Large intestine (tissue), 3 donors: ENCODE results near the gene BIN1. TPM values are rescaled to one million over a fixed set of nuclear protein-coding genes. Genes with fewer than 3 reads are reported as not detected.
A peak's percentile ranks its signal among the peaks of the same experiment; 100 is the strongest.

ENCODE experiments used
- DNase-seq, 2 donors: peaks; one replicate each; pipeline versions ENCODE4 v3.0.0 to v3.0.0-alpha.2; 2013
- H3K27ac ChIP-seq: one replicate; pipeline ENCODE4 v1.5.1; 2013; ENCODE audit warnings: low read length
- H3K27me3 ChIP-seq: 2 replicates; pipeline ENCODE4 v1.6.1; 2013; ENCODE audit warnings: low read length; ENCODE audit not compliant: control insufficient read depth, insufficient read depth
- H3K36me3 ChIP-seq: 2 replicates; pipeline ENCODE4 v1.6.1; 2013; ENCODE audit warnings: low read length; ENCODE audit not compliant: control insufficient read depth, insufficient read depth
- H3K4me1 ChIP-seq: one replicate; pipeline ENCODE4 v1.6.1; 2013; ENCODE audit warnings: low read length; ENCODE audit not compliant: control insufficient read depth, insufficient read depth
- H3K4me3 ChIP-seq: one replicate; pipeline ENCODE4 v1.5.1; 2013; ENCODE audit warnings: low read length
- H3K9me3 ChIP-seq: one replicate; pipeline ENCODE4 v1.6.1; 2013; ENCODE audit warnings: mild to moderate bottlenecking, low read depth, low read length, moderate library complexity; ENCODE audit not compliant: control insufficient read depth
- polyA plus RNA-seq: library from polyadenylated mRNA; unstranded; fragments of 120-200 nt; gene quantifications from one replicate; pipeline ENCODE4 v1.2.1, GENCODE V29; 2013

The BIN1 gene
- polyA plus RNA-seq, 1 donor = 50.0 TPM

GRCh38 chr2:126998486-126998885, 108.5 kb downstream of the BIN1 start:
- Histone ChIP-seq H3K4me3 (no peak overlapping the region), H3K4me1 (peaks cover 46% of the 10 kb centered on the region), H3K27ac (peak overlapping the region; percentile 81), H3K9me3 (no peaks in the 10 kb centered on the region), H3K27me3 (no peaks in the 10 kb centered on the region), H3K36me3 (no peaks in the 10 kb centered on the region)
- no peak for DNase-seq

Other genes with a start within 250 kb of the BIN1 start
- gene TEX51, start 208.3 kb downstream of the BIN1 start, polyA plus RNA-seq = not detected
- gene CYP27C1, start 113.1 kb upstream of the BIN1 start, polyA plus RNA-seq = 2.0 TPM
- 40.5 TPM for gene ERCC3, start 187.0 kb upstream of the BIN1 start, polyA plus RNA-seq